ENCODE results near the gene PLK2.

PLK2 gene

GRCh38 chr5:58460002-58460731 lies at the start of gene PLK2:
Gene PLK2 (minus strand): TSS chr5:58460086. CDS start chr5:58459959, 127 bp downstream.
- peak; percentile 77 for DNase-seq (ENCODE audit: low spot score)

GRCh38 chr5:58507715-58508114 lies 47.8 kb upstream of the PLK2 start:
- DNase-seq (ENCODE audit: low spot score), result no peak

- no peak for DNase-seq (ENCODE audit: low spot score)
These were observed 46.2 kb upstream of the PLK2 start for GRCh38 chr5:58505971-58506640.

- no peak for DNase-seq (ENCODE audit: low spot score)
These were observed 45.6 kb upstream of the PLK2 start for GRCh38 chr5:58505502-58505901.

- DNase-seq (ENCODE audit: low spot score), result no peak
These were observed 44.9 kb upstream of the PLK2 start for GRCh38 chr5:58504766-58505165.

GRCh38 chr5:58503390-58504046 lies 43.6 kb upstream of the PLK2 start:
- peak; percentile 42 for DNase-seq (ENCODE audit: low spot score)

GRCh38 chr5:58501778-58502417 lies 42.0 kb upstream of the PLK2 start:
- peak; percentile 27 for DNase-seq (ENCODE audit: low spot score)

- DNase-seq (ENCODE audit: low spot score), result no peak
These were observed 40.1 kb upstream of the PLK2 start for GRCh38 chr5:58499941-58500340.

- DNase-seq (ENCODE audit: low spot score), result no peak
These were observed 39.3 kb upstream of the PLK2 start for GRCh38 chr5:58499231-58499630.

GRCh38 chr5:58498340-58498942 lies 38.6 kb upstream of the PLK2 start:
- peak; percentile 47 for DNase-seq (ENCODE audit: low spot score)

GRCh38 chr5:58497921-58498320 lies 38.0 kb upstream of the PLK2 start:
- DNase-seq (ENCODE audit: low spot score), result no peak

- no peak for DNase-seq (ENCODE audit: low spot score)
These were observed 37.5 kb upstream of the PLK2 start for GRCh38 chr5:58497386-58497785.

- peak; percentile 50 for DNase-seq (ENCODE audit: low spot score)
These were observed 36.6 kb upstream of the PLK2 start for GRCh38 chr5:58496488-58496887.

- no peak for DNase-seq (ENCODE audit: low spot score)
These were observed 33.3 kb upstream of the PLK2 start for GRCh38 chr5:58493141-58493540.

- no peak for DNase-seq (ENCODE audit: low spot score)
These were observed 31.5 kb upstream of the PLK2 start, which contains the start of gene GAPT for GRCh38 chr5:58491216-58491892. Gene GAPT (plus strand): TSS chr5:58491435. CDS start chr5:58494537, 3,102 bp downstream.

GRCh38 chr5:58490402-58491050 lies 30.6 kb upstream of the PLK2 start:
- no peak for DNase-seq (ENCODE audit: low spot score)

GRCh38 chr5:58486290-58486689 lies 26.4 kb upstream of the PLK2 start:
- no peak for DNase-seq (ENCODE audit: low spot score)

- no peak for DNase-seq (ENCODE audit: low spot score)
These were observed 24.6 kb upstream of the PLK2 start for GRCh38 chr5:58484505-58484904.

GRCh38 chr5:58482536-58482935 lies 22.6 kb upstream of the PLK2 start:
- DNase-seq (ENCODE audit: low spot score), result no peak

GRCh38 chr5:58481828-58482227 lies 21.9 kb upstream of the PLK2 start:
- no peak for DNase-seq (ENCODE audit: low spot score)

- no peak for DNase-seq (ENCODE audit: low spot score)
These were observed 21.3 kb upstream of the PLK2 start for GRCh38 chr5:58481066-58481676.

All from iPS-NIHi11 (cell line).